Activated naive CD4-positive, alpha-beta T cell treated with anti-CD3 and anti-CD28 coated beads, Interleukin-2, amount 10 ng/mL, durations not matched to agents 7 days and 5 days (primary cell): ENCODE data around the gene MED31.

Experiments
- CTCF ChIA-PET: fragments of 350-600 bp; sonication (Branson Sonifier 250); formaldehyde crosslinking; loops from one replicate; lab custom pipeline; 2021; ENCODE audit warnings: antibody characterized with exemption; lab: Charles Lee
- DNase-seq: peaks from one replicate; pipeline ENCODE4 v3.0.0-alpha.2; 2020
- H3K27ac Mint-ChIP-seq: one replicate; pipeline ENCODE4 v1.8.0; 2021; ENCODE audit warnings: mild to moderate bottlenecking, moderate library complexity, mixed read lengths
- H3K27me3 Mint-ChIP-seq: one replicate; pipeline ENCODE4 v1.8.0; 2021; ENCODE audit warnings: mild to moderate bottlenecking, mixed read lengths
- H3K36me3 Mint-ChIP-seq: one replicate; pipeline ENCODE4 v1.8.0; 2021; ENCODE audit warnings: mixed read lengths
- H3K4me1 Mint-ChIP-seq: one replicate; pipeline ENCODE4 v1.8.0; 2021; ENCODE audit warnings: mixed read lengths
- H3K4me3 Mint-ChIP-seq: one replicate; pipeline ENCODE4 v1.8.0; 2021; ENCODE audit warnings: mild to moderate bottlenecking, moderate library complexity, mixed read lengths
- H3K9me3 Mint-ChIP-seq: one replicate; pipeline ENCODE4 v1.8.0; 2021; ENCODE audit warnings: mixed read lengths

The MED31 gene

DNA sequence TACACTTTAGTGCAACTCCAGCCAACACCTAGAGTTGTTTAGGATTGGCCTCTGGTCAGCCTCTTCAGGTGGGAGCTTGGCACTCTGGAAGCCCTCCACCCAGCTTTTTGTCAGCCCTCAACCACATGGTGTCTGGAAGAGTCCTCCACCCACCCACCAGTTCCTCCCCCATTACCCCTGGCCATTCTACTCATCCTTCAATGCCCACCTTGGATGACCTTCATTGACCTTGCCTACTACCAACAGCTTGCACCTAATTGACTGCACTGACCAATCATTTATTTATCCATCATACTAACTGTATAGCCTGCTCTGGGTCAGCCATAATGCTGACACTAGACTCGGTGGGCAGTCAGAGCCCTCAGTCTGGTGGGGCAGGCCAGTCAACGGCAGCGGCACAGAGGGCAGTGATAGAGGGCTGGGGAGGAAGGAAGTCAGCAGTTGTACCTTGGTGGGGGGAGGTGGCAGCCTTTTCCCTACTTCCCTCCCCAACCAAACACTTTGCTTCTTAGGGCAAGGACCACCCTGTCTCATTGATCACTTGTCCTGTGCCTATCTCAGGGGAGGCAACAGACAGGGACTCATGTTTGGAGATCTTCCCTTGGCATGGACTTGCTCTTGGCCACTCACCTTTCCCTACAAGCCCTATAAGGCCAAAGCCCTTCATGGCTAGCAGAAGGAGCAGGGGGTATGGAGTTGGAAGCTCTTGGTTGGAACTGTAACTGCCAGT, 32.5 kb upstream of the MED31 start:
- no peaks in the 10 kb centered on the region for H3K4me1 Mint-ChIP-seq
- H3K9me3 Mint-ChIP-seq: no peaks in the 10 kb centered on the region
- no peak overlapping the region for H3K27ac Mint-ChIP-seq
- no peak for DNase-seq
- H3K27me3 Mint-ChIP-seq: peaks cover 42% of the 10 kb centered on the region
- CTCF ChIA-PET: interaction anchor here (0.7 to 1.2 kb wide), 2 partner anchors 17 to 198 kb away, joined by 3 to 4 read pairs; no protein-coding TSS in a partner anchor
- no peaks in the 10 kb centered on the region for H3K36me3 Mint-ChIP-seq
- no peak overlapping the region for H3K4me3 Mint-ChIP-seq

- no peaks in the 10 kb centered on the region for H3K4me1 Mint-ChIP-seq
- no peak for DNase-seq
- no peak overlapping the region for H3K4me3 Mint-ChIP-seq
- H3K9me3 Mint-ChIP-seq: no peaks in the 10 kb centered on the region
- H3K36me3 Mint-ChIP-seq: no peaks in the 10 kb centered on the region
- peaks cover 49% of the 10 kb centered on the region for H3K27me3 Mint-ChIP-seq
- CTCF ChIA-PET: interaction anchor here (1.2 kb wide), 1 partner anchor 17 kb away, joined by 4 read pairs; no protein-coding TSS in a partner anchor
- no peak overlapping the region for H3K27ac Mint-ChIP-seq
These were observed 31.8 kb upstream of the MED31 start for GRCh38 chr17:6683081-6683684.

DNA sequence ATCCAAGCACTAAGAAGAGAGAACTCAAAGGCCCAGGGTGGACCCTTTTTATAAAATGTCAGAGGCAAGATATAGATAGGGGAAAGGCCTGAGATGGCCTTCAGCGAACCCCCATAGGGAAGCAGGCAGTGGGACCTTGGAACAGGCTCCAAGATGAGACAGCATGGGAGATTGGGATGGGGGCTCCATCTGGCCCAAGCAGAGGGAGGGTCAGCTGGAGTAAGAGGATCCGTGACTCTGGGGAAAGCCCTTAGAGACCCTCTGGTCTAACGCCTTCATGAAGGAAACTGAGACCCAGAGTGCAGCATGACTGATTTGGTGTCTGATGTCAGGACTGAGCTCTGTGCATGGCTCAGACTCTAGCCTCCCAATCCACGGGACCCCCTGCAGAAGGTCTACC, 30.9 kb upstream of the MED31 start:
- no peak overlapping the region for H3K4me3 Mint-ChIP-seq
- peaks cover 6% of the 10 kb centered on the region for H3K4me1 Mint-ChIP-seq
- no peak for DNase-seq
- H3K27me3 Mint-ChIP-seq: peaks cover 58% of the 10 kb centered on the region
- H3K36me3 Mint-ChIP-seq: no peaks in the 10 kb centered on the region
- H3K27ac Mint-ChIP-seq: no peak overlapping the region
- no peaks in the 10 kb centered on the region for H3K9me3 Mint-ChIP-seq
- CTCF ChIA-PET: interaction anchor here (0.7 to 1.2 kb wide), 2 partner anchors 16 to 18 kb away, joined by 3 to 4 read pairs; no protein-coding TSS in a partner anchor

DNA sequence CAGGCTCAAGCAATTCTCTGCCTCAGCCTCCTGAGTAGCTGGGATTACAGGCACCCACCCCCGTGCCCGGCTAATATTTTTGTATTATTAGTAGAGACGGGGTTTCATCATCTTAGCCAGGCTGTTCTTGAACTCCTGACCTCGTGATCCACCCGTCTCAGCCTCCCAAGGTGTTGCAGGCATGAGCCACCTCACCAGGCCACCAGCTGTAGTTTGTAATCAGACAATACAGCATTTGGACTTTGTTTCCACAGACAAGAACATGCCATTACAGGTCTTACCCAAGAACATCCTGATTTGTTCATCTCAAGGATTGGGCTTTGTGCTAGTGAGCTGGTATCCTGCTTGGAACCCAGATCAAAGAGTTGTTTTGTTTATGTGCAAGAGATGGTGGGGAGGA, 30.3 kb upstream of the MED31 start:
- Mint-ChIP-seq H3K9me3 (no peaks in the 10 kb centered on the region), H3K27ac (no peak overlapping the region), H3K4me1 (peaks cover 9% of the 10 kb centered on the region), H3K4me3 (no peak overlapping the region), H3K27me3 (peaks cover 61% of the 10 kb centered on the region), H3K36me3 (no peaks in the 10 kb centered on the region)
- no peak for DNase-seq
- CTCF ChIA-PET: interaction anchor here (0.7 kb wide), 1 partner anchor 18 kb away, joined by 3 read pairs; no protein-coding TSS in a partner anchor

- no peak overlapping the region for H3K27ac Mint-ChIP-seq
- no peak for DNase-seq
These were observed 29.8 kb upstream of the MED31 start for GRCh38 chr17:6681176-6681575.

DNA sequence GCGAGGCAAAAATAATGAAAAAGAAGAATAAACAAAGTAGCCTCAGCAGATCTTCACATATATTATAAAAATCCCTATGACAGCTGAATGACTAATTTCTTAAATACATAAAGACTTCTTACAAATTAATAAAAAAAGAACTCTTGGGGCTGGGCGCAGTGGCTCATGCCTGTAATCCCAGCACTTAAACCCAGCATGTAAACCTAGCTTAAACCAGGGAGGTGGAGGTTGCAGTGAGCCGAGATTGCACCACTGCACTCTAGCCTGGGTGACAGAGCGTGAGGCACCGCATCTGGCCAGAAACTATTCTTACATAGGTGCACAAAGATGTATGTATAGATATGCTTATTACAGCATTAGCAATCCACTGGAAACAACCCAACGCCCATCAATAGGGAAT, 27.8 kb upstream of the MED31 start:
- H3K4me1 Mint-ChIP-seq: peaks cover 9% of the 10 kb centered on the region
- DNase-seq: no peak
- H3K27ac Mint-ChIP-seq: no peak overlapping the region
- CTCF ChIA-PET: no interaction called here
- peaks cover 53% of the 10 kb centered on the region for H3K27me3 Mint-ChIP-seq
- no peak overlapping the region for H3K4me3 Mint-ChIP-seq
- no peaks in the 10 kb centered on the region for H3K9me3 Mint-ChIP-seq
- H3K36me3 Mint-ChIP-seq: no peaks in the 10 kb centered on the region

More at GRCh38 chr17:6681176-6681575, 29.8 kb upstream of the MED31 start:
- Mint-ChIP-seq H3K4me3 (no peak overlapping the region), H3K36me3 (no peaks in the 10 kb centered on the region), H3K4me1 (peaks cover 9% of the 10 kb centered on the region), H3K9me3 (no peaks in the 10 kb centered on the region), H3K27me3 (peaks cover 62% of the 10 kb centered on the region)
- CTCF ChIA-PET: no interaction called here

DNA sequence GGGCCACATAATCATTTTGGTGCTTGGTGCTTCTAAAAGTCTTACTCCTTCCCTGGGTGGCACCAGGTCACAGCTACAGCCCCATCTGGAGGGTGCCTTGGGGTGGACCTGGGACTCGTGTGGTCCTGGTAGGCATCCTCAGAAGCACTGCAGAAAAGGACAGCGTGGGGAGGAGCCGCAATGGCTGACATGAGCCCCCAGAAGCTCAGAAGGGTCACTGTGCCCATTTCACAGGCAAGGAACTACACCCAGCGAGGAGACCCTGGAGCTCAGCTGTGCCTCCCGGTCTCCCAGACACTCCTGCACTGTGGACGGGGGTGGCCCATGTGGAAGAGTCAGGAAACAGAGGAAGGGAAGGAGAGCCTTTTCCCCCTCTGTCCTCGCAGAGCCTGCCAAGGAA, 26.5 kb upstream of the MED31 start:
- DNase-seq: no peak
- Mint-ChIP-seq H3K9me3 (no peaks in the 10 kb centered on the region), H3K27me3 (peaks cover 51% of the 10 kb centered on the region), H3K27ac (no peak overlapping the region), H3K4me1 (peaks cover 9% of the 10 kb centered on the region), H3K4me3 (no peak overlapping the region), H3K36me3 (no peaks in the 10 kb centered on the region)
- CTCF ChIA-PET: interaction anchor here (0.9 to 1.5 kb wide), 2 partner anchors 11 to 73 kb away, joined by 3 to 5 read pairs; no protein-coding TSS in a partner anchor

- no peaks in the 10 kb centered on the region for H3K36me3 Mint-ChIP-seq
- H3K9me3 Mint-ChIP-seq: no peaks in the 10 kb centered on the region
- no peak overlapping the region for H3K4me3 Mint-ChIP-seq
These were observed 25.9 kb upstream of the MED31 start for GRCh38 chr17:6677158-6677831.

GRCh38 chr17:6676802-6677157, 25.4 kb upstream of the MED31 start:
- CTCF ChIA-PET: interaction anchor here (1.5 kb wide), 1 partner anchor 10 kb away, joined by 5 read pairs; no protein-coding TSS in a partner anchor

More at GRCh38 chr17:6677158-6677831, 25.9 kb upstream of the MED31 start:
- CTCF ChIA-PET: interaction anchor here (0.9 to 1.5 kb wide), 2 partner anchors 11 to 74 kb away, joined by 3 to 5 read pairs; no protein-coding TSS in a partner anchor
- H3K27me3 Mint-ChIP-seq: peaks cover 44% of the 10 kb centered on the region
- peaks cover 9% of the 10 kb centered on the region for H3K4me1 Mint-ChIP-seq
- peak; percentile 29 for DNase-seq
- H3K27ac Mint-ChIP-seq: no peak overlapping the region

GRCh38 chr17:6675201-6675825, 23.9 kb upstream of the MED31 start:
- no peaks in the 10 kb centered on the region for H3K36me3 Mint-ChIP-seq
- no peaks in the 10 kb centered on the region for H3K9me3 Mint-ChIP-seq
- peaks cover 32% of the 10 kb centered on the region for H3K27me3 Mint-ChIP-seq
- DNase-seq: no peak
- no peak overlapping the region for H3K27ac Mint-ChIP-seq
- CTCF ChIA-PET: no interaction called here
- peaks cover 9% of the 10 kb centered on the region for H3K4me1 Mint-ChIP-seq
- H3K4me3 Mint-ChIP-seq: no peak overlapping the region

More at GRCh38 chr17:6676802-6677157, 25.4 kb upstream of the MED31 start:
- no peak for DNase-seq
- no peaks in the 10 kb centered on the region for H3K9me3 Mint-ChIP-seq
- H3K4me3 Mint-ChIP-seq: no peak overlapping the region
- H3K4me1 Mint-ChIP-seq: peaks cover 9% of the 10 kb centered on the region
- H3K36me3 Mint-ChIP-seq: no peaks in the 10 kb centered on the region
- H3K27ac Mint-ChIP-seq: no peak overlapping the region
- H3K27me3 Mint-ChIP-seq: peaks cover 39% of the 10 kb centered on the region

DNA sequence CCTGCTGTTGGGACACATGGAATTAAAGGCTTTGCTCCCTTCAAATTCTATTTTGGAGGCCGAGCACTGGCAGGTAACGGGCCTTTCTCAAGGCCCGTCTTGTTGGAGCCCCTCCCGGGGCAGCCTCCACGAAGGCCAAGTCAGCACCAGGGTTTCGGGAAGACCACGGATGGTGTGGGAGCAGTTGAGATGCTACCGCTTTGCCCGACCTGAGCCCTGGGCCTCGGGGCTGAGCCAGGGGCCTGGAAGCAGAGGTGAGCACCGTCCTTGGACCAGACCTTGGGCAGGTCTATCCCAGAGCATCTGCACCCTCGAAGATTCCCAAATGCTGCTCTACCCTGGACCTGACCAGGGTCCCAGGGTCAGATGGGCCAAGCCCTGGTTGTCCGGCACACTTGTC, 23.2 kb upstream of the MED31 start:
- Mint-ChIP-seq H3K36me3 (no peaks in the 10 kb centered on the region), H3K27ac (no peak overlapping the region), H3K27me3 (peaks cover 28% of the 10 kb centered on the region), H3K4me1 (peaks cover 9% of the 10 kb centered on the region), H3K4me3 (no peak overlapping the region), H3K9me3 (no peaks in the 10 kb centered on the region)
- CTCF ChIA-PET: no interaction called here
- DNase-seq: no peak

DNA sequence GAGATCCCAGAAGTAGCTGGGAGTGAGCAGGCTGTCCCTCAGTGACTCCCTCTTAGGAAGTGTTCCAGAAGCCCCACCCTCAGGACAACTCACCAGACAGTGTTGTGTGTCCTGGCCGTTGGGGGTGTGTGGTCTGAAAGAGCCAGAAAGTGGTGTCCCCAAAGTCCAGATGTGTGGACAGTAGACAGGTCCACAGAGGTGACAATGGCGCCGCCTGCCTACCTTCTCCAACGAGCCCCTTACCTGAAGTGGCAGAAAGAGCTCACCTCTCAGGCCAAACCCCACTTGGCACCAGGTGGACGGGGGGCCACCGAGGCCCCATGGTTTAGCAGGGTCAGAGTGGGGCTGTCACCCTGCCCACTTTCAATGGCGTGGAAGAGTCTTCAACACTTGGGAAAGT, 20.0 kb upstream of the MED31 start:
- Mint-ChIP-seq H3K27ac (no peak overlapping the region), H3K27me3 (peaks cover 3% of the 10 kb centered on the region), H3K4me1 (peaks cover 2% of the 10 kb centered on the region), H3K9me3 (no peaks in the 10 kb centered on the region), H3K4me3 (no peak overlapping the region), H3K36me3 (no peaks in the 10 kb centered on the region)
- DNase-seq: no peak
- CTCF ChIA-PET: no interaction called here

- no peak for DNase-seq
- CTCF ChIA-PET: no interaction called here
- no peaks in the 10 kb centered on the region for H3K27me3 Mint-ChIP-seq
- peaks cover 2% of the 10 kb centered on the region for H3K4me1 Mint-ChIP-seq
- H3K9me3 Mint-ChIP-seq: no peaks in the 10 kb centered on the region
- no peak overlapping the region for H3K27ac Mint-ChIP-seq
- H3K36me3 Mint-ChIP-seq: no peaks in the 10 kb centered on the region
- H3K4me3 Mint-ChIP-seq: no peak overlapping the region
These were observed 19.6 kb upstream of the MED31 start for GRCh38 chr17:6670999-6671398.

DNA sequence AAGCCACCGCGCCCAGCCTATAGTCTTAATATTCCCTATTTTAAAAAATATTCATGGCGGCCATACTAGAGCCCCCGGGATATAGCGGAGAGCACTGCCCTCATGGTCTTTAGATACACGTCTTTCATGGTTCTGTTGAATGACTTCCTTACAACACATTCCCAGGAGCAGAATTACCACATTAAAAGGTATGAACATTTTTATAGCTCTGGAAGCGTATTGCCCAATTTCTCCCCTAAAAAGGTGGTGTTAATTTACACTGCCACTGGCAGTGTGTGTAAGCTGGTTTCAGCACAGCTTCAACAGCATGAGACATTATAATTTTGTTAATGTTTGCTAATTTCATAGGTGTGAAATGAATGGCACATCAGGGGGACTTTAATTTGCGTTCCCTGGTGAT, 19.2 kb upstream of the MED31 start:
- H3K4me1 Mint-ChIP-seq: peaks cover 2% of the 10 kb centered on the region
- CTCF ChIA-PET: no interaction called here
- H3K27ac Mint-ChIP-seq: no peak overlapping the region
- H3K4me3 Mint-ChIP-seq: no peak overlapping the region
- H3K36me3 Mint-ChIP-seq: no peaks in the 10 kb centered on the region
- H3K9me3 Mint-ChIP-seq: no peaks in the 10 kb centered on the region
- no peaks in the 10 kb centered on the region for H3K27me3 Mint-ChIP-seq
- no peak for DNase-seq
